Measurements from ENCODE around the gene SUPT4H1. TPM values are rescaled to one million over a fixed set of nuclear protein-coding genes. Genes with fewer than 3 reads are reported as not detected.

Gene SUPT4H1
- total RNA-seq, 1 experiment from 2014 or later: 46.0 TPM

GRCh38 chr17:58364270-58364942 is 12.4 kb upstream of the SUPT4H1 start:
- no peak for DNase-seq (ENCODE audit: low read depth)

GRCh38 chr17:58363457-58364185 is 11.6 kb upstream of the SUPT4H1 start:
- DNase-seq (ENCODE audit: low read depth): no peak

- no peak for DNase-seq (ENCODE audit: low read depth)
Measured at GRCh38 chr17:58362368-58363014, 10.5 kb upstream of the SUPT4H1 start.

GRCh38 chr17:58360296-58361063 is 8.5 kb upstream of the SUPT4H1 start:
- no peak for DNase-seq (ENCODE audit: low read depth)

GRCh38 chr17:58358408-58359172 is 6.6 kb upstream of the SUPT4H1 start:
- no peak for DNase-seq (ENCODE audit: low read depth)

GRCh38 chr17:58357312-58358297 is 5.6 kb upstream of the SUPT4H1 start:
- no peak for DNase-seq (ENCODE audit: low read depth)

GRCh38 chr17:58356231-58356630 is 4.2 kb upstream of the SUPT4H1 start:
- DNase-seq (ENCODE audit: low read depth): no peak

GRCh38 chr17:58354541-58355216 is 2.7 kb upstream of the SUPT4H1 start:
- DNase-seq (ENCODE audit: low read depth): no peak

GRCh38 chr17:58353389-58353825 is 1.4 kb upstream of the SUPT4H1 start:
- DNase-seq (ENCODE audit: low read depth): no peak

- DNase-seq (ENCODE audit: low read depth): peak; percentile 26
Measured at GRCh38 chr17:58352596-58353388, 791 bp upstream of the SUPT4H1 start.

GRCh38 chr17:58351182-58351581 is 819 bp downstream of the SUPT4H1 start:
- DNase-seq (ENCODE audit: low read depth): no peak

GRCh38 chr17:58348038-58348437 is 4.0 kb downstream of the SUPT4H1 start:
- no peak for DNase-seq (ENCODE audit: low read depth)

- no peak for DNase-seq (ENCODE audit: low read depth)
Measured at GRCh38 chr17:58345500-58345899, 6.5 kb downstream of the SUPT4H1 start.

- no peak for DNase-seq (ENCODE audit: low read depth)
Measured at GRCh38 chr17:58344791-58345157, 7.2 kb downstream of the SUPT4H1 start.

GRCh38 chr17:58344047-58344790 is 7.8 kb downstream of the SUPT4H1 start:
- no peak for DNase-seq (ENCODE audit: low read depth)

- no peak for DNase-seq (ENCODE audit: low read depth)
Measured at GRCh38 chr17:58343131-58343530, 8.9 kb downstream of the SUPT4H1 start.

- DNase-seq (ENCODE audit: low read depth): no peak
Measured at GRCh38 chr17:58341861-58342475, 10.0 kb downstream of the SUPT4H1 start.
